Glomerular endothelial cell (primary cell): ENCODE data around the gene UNCX. TPM values are rescaled to one million over a fixed set of nuclear protein-coding genes. Genes with fewer than 3 reads are reported as not detected.

Experiments
- DNase-seq: peaks from one replicate; pipeline ENCODE4 v3.0.0-alpha.2; 2011; ENCODE audit warnings: low read depth, low spot score; ENCODE audit errors: extremely low read depth
- total RNA-seq: library from RNA; depleted of rRNA; stranded (reverse); fragments of >200 nt; gene quantifications from 2 replicates; pipeline ENCODE4 v1.2.3, GENCODE V29; 2015

UNCX gene
- total RNA-seq, 1 donor from 2014 or later = not detected

GRCh38 chr7:1242606-1243289 is 10.1 kb downstream of the UNCX start:
- no peak for DNase-seq

DNA sequence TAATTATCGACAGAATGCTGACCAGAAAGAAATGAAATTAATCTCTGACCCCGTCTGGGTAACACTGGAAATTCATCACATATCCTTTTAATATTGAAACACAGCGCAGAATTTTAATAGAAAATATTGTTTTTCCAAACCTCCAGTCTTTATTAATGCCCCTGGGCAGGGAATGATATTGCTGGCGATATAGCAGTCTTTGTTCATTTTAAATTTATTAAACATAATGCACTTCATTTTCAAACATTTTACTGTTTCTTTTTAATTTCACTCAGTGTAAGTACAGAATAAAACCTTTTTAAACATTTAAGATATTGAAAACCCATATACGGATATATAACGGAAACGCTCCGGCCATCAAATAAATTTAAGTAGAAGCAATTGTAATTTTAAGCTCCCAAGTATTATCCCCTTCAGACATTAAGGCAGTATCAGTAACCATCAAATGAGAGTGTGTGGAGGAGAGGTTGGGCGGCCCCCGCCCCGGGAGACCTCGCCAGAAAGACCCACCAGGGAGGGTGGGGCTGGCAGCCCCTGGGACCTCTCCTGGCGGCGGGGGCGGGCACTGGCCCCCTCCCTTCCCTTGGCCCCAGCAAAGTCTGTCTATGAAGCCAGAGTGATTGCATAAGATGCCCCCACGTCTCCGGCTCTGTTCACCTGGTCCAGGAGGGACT is 10.8 kb downstream of the UNCX start:
- DNase-seq = no peak

DNA sequence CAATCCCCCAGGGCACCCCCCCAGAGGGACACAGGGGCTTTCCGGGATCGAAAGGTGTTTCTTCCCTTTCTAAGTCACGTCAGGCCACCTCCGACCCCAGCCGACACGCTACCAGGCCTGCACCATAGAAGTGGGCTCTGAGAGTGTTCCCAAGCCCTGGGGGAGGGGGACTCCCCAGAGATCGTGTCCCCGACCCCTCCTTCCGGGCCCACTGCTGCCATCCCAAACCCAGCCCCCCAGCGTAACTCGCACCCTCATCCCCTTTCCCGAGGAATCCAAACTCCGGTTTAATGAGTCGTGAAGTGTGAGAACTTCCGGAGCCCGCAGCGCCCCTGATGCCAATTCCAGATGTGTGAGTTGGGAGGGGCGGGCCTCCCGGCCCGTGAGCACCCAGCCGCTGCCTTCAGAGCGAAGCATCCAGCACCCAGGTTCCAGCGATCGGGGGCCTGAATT is 11.3 kb downstream of the UNCX start:
- DNase-seq = no peak

GRCh38 chr7:1244700-1245523 is 12.2 kb downstream of the UNCX start:
- no peak for DNase-seq

DNA sequence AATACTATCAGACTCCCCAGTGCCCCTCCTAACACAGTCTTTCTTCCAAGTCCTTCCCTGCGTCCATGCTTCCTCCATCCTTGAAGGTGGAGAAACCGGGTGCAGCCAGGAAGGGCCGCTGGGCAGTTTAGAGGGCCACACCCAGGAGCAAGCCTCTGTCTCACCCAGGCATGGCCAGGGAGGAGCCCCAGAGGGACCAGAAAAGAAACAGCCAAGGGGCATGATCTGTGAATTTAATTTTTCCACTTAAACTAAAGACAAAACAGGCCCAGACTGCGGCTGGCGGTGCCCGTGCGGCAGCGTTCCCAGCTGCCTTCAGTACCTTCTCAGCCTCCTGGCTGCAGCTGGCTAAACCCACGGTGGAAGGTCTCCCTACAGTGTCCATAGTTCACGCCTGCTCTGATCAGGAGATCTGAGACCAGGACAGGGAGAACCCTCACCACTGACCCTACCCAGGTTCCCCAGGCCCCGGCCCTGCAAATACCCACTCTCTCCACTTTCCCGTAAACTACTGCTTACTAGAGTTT is 12.9 kb downstream of the UNCX start:
- no peak for DNase-seq

- no peak for DNase-seq
Measured at GRCh38 chr7:1246160-1246870, 13.6 kb downstream of the UNCX start.

DNA sequence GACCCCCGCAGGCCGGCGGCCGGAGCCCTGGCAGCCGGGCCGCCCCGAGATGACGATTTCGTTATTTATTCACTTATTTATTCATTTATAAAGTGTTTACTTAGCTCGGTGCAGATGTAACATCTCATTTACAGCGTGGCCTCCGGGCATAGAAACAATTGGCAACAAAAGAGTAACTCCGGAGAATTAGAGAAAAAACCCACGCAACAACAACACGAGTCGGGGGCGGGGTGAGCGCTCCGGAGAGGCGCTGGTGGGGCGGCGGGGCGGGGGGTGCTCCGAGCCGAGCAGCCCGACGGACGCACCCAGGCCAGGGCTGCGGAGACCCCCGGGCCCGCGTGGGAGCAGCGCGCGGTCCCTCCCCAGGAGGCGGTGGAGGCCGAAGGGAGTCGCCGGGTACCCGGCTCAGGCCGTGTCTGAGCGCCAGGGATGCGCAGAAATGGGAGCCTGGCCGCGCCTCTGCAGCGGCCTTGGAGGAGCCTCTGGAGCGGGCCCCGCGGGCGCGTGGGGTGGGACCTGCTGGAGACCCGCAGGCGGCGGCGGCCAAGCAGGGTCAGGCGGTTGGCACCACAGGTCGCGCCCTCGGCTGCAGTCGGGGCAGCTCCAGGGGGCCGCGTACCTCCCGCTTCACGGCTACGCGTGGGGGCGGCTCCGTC is 14.3 kb downstream of the UNCX start:
- DNase-seq = no peak

DNA sequence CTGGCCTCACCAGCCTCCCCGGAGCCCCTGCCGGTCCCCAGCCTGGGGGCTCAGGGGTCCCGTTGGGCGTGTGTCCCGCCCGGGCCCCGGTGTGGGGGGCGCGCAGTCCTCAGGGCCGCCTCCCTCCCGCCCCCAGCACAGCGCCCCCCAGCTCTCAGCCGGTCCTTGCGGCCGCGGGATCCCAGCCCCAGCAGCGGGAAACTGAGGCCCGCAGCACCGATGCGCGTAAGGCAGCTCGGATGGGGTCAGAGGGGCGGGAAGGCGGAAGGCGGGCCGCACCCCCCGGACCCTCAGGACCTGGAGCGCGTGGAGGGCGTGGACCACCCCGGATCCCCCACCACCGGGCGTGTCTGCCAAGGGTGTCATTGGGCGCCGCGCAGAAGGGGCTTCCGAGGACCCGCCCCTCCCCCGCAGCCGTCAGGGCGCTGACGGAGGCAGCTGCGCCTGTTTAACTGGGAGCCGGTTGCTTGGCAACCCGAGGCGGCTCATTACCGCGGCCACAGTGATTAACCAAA is 14.9 kb downstream of the UNCX start:
- no peak for DNase-seq

GRCh38 chr7:1248143-1248915 is 15.7 kb downstream of the UNCX start:
- DNase-seq = no peak

DNA sequence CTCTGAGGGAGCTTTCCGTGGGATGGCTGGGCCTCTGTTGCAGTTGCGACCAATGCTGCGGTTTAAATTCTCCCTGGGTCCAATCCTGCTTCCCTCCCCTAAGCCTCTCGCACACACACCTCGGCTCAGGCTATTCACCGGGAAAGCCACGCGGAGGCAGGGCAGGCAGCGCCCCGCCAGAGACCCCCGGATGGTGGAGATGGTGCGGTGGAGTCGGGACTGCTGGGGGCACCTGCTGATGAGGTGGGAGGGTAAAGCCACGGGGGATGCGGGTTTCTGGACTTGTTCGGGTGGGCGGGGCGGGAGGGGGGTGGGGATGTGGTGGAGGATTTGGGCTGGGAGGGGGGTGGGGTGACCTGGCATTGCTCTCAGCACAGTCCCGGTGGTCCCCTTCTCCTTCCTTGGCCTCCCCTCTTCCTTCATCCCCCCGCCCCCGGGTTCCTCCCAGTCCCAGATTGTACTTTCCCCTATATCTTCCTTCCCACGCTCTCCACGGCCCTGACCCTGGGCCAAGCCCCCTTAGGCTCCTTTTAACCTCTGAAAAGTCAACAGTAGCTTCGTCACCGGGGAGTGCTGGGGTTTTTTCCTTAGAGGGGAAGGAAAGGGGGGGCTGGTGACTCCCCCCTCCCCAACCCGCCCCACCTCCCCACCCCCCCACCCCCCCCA is 16.4 kb downstream of the UNCX start:
- DNase-seq = no peak

- no peak for DNase-seq
Measured at GRCh38 chr7:1249731-1250130, 17.1 kb downstream of the UNCX start.

GRCh38 chr7:1250901-1251300 is 18.2 kb downstream of the UNCX start:
- no peak for DNase-seq

- no peak for DNase-seq
Measured at GRCh38 chr7:1251796-1252539, 19.3 kb downstream of the UNCX start.

GRCh38 chr7:1252540-1253090 is 19.9 kb downstream of the UNCX start:
- no peak for DNase-seq

DNA sequence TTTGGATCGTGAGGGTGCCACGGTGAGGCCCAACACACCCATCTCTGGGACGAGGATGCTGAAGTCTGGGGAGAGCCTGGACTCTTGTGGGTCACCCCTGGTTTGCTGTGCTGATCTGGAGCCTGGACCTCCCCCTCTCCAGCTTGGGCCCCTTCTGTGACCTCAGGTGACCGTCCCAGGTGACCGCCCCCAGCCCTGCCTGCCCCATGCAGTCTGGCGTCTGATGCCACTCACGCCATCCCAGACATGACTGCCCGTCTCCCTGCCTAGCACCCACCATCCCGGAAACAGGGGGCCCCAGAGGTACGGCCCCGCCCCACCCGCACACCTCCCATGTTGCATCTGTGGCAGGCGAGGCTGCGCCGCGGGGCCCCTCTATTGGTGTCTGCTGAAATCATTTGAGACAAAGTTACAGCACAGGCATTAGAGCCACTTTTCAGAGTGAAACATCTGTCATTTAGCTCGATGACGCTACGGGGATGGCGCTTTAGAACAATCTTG is 21.1 kb downstream of the UNCX start:
- no peak for DNase-seq

- DNase-seq = no peak
Measured at GRCh38 chr7:1254281-1255079, 21.8 kb downstream of the UNCX start.
